ENCODE data around the gene E2F7. TPM values are rescaled to one million over a fixed set of nuclear protein-coding genes. Genes with fewer than 3 reads are reported as not detected.

The E2F7 gene
- total and polyA plus RNA-seq, 2 of the 4 experiments (the other 2 are of a cell fraction) = 6.0 to 8.1 TPM

- CTCF ChIA-PET = no interaction called here
- Histone ChIP-seq H3K4me2 (ENCODE audit: low read depth, low read length) (no peak overlapping the region), H3K14ac (replicated peaks; ENCODE audit: low read depth, low read length) (no peak overlapping the region), H3K9ac (ENCODE audit: low read depth, low read length) (no peak overlapping the region), H3K4me1 (ENCODE audit: control insufficient read depth, insufficient read depth, low read length) (no peaks in the 10 kb centered on the region), H3K56ac (ENCODE audit: extremely low read depth, insufficient read depth, low read length) (no peak overlapping the region), H2BK5ac (ENCODE audit: low read depth, low read length, poor library complexity, severe bottlenecking) (no peak overlapping the region), H3K36me3 (ENCODE audit: control insufficient read depth, insufficient read depth, low read length) (no peaks in the 10 kb centered on the region), H4K8ac (ENCODE audit: low read depth in 2 of 2, low read length in 2 of 2) (no peak overlapping the region), H3K9me3 (ENCODE audit: control insufficient read depth, insufficient read depth, low read length) (peaks cover 7% of the 10 kb centered on the region), H2BK20ac (ENCODE audit: low read depth, low read length) (no peak overlapping the region), H3K4ac (ENCODE audit: low read depth, low read length) (no peak overlapping the region), H2BK15ac (ENCODE audit: low read depth, low read length) (no peak overlapping the region), H2BK120ac (ENCODE audit: low read depth, low read length) (no peak overlapping the region), H2AK5ac (ENCODE audit: low read depth, low read length) (no peak overlapping the region), H4K91ac (ENCODE audit: insufficient read depth, low read depth, low read length) (no peak overlapping the region), H4K5ac (ENCODE audit: low read depth, low read length) (no peak overlapping the region), H3K79me1 (ENCODE audit: low read depth in 1 of 2, low read length in 2 of 2) (no peaks in the 10 kb centered on the region), H3K18ac (ENCODE audit: low read depth, low read length) (no peak overlapping the region), H3K23ac (ENCODE audit: low read depth, low read length) (no peak overlapping the region), H3K27ac (ENCODE audit: insufficient read depth, low read length) (no peak overlapping the region), H4K20me1 (ENCODE audit: insufficient read depth, low read length) (no peaks in the 10 kb centered on the region), H2AFZ (replicated peaks; ENCODE audit: low read length, poor library complexity) (no peak overlapping the region), H3K4me3 (ENCODE audit: insufficient read depth, low read depth, low read length) (no peak overlapping the region), H2AK9ac (replicated peaks; ENCODE audit: low read depth, low read length, poor library complexity) (no peak overlapping the region), H3K9me1 (ENCODE audit: insufficient read depth, low read length) (no peaks in the 10 kb centered on the region), H3K27me3 (ENCODE audit: control insufficient read depth, insufficient read depth, low read length) (no peaks in the 10 kb centered on the region; the same call in 1 of the 2 replicates)
- intact Hi-C loops (cut with micrococcal nuclease) (no loop called here), in situ Hi-C loops (cut with MboI; ENCODE audit: low sequenced_read_pairs) (no loop called here), dilution Hi-C loops (cut with HindIII; ENCODE audit: low sequenced_read_pairs, unreplicated experiment) (no loop called here)
- POLR2A ChIA-PET (ENCODE audit: unreplicated experiment) = no interaction called here
- no TSS peak for BruUV-seq (replicated peaks)
- TF ChIP-seq MAZ (IDR thresholded peaks at IDR 0.05; ENCODE audit: borderline replicate concordance, low read depth, low read length) (no peak), MAFK (IDR thresholded peaks at IDR 0.05; ENCODE audit: low read depth, low read length) (peak; percentile 69)
- no CpG with 5 or more reads among the region's 2 CpGs for WGBS, 2 experiments (ENCODE audit: extremely low coverage in 2 of 2, insufficient read length in 1 of 2)
- ATAC-seq (ENCODE audit: low read depth) (no peak), DNase-seq (no peak)
Measured at GRCh38 chr12:76980196-76980595, 85.2 kb downstream of the E2F7 start.

All from IMR-90 (cell line).